ENCODE data around the gene STPG2.

- TF ChIP-seq CTCF (IDR thresholded peaks at IDR 0.05 in 4 of 5, conservative IDR thresholded peaks at IDR 0.05 in 1 of 5) = no peak
- no peak for TF ChIP-seq POLR2A (IDR thresholded peaks at IDR 0.05)
These were observed 50.3 kb downstream of the STPG2 start for GRCh38 chr4:98092833-98093439.
